ENCODE data around the gene TEX44.
"Not testable (repeated sequence)": the region's sequence is repeated elsewhere in the genome, so short reads cannot be mapped to it uniquely, and the experiment has no call there.

Gene TEX44

DNA sequence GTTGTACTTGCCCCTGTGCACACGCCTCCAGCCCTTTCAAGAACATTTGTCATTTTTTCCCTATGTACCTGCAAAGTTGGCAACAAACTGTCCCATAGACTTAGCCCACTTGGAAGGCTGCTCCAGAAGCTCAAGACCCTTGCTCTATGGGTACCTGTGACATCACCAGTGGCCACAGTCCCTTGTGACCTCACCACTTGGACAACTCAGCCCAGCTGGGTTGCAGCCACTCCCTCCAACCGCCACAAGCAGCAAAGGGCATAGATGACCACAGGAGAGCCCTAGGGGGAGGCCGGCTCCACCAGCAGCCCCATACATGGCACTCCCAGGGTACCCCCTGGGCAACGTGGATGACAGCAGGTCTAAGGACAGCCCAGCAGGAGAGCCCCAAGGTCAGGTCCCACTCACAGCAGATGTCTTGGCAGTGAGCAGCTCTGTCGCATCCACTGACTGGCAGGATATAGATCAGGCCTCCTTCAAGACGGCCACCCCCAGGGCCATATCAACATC is at the start of gene TEX44:
TSS of gene TEX44 (plus strand) at position 229 of the 510 bp plus-strand sequence. CDS start at position 317, 88 bp downstream.
- DNase-seq: no peak

DNA sequence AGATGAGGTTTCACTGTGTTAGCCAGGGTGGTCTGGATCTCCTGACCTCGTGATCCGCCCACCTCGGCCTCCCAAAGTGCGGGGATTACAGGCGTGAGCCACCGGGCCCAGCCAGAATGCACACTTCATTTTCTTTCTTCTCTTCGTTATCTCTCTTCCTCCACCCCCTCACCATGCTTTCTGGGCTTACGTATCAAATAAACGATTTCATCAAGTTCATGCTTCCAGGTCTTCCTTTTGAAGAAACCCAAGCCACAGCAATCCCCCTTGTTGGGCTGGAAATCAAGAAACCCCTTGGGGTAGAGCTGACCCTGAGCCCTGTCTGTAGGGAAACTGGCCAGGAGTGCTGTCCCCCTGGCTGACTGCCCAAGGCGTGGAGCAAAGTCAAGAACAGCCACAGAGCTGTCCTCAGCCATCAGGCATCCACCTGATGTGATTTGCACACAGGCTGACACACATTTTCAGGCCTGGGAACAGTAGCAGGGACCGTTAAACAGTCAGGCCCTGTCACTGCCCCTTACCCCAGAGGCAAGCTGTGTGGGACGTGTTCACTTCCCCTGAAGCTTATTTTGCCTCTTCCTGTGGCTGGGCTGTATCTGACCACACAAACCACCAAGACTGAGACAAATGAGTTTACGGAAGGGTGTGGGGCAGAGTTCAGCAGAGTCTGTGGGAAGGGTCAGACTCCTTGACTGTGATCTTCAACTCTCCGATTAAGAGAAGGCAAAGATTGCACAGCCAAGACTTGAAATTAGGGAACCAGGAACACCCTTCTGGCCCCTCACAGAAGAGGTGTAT is 47.4 kb upstream of the TEX44 start:
- DNase-seq: peak; percentile 74

GRCh38 chr2:231546014-231546715 is 46.5 kb upstream of the TEX44 start:
- no peak for DNase-seq

DNA sequence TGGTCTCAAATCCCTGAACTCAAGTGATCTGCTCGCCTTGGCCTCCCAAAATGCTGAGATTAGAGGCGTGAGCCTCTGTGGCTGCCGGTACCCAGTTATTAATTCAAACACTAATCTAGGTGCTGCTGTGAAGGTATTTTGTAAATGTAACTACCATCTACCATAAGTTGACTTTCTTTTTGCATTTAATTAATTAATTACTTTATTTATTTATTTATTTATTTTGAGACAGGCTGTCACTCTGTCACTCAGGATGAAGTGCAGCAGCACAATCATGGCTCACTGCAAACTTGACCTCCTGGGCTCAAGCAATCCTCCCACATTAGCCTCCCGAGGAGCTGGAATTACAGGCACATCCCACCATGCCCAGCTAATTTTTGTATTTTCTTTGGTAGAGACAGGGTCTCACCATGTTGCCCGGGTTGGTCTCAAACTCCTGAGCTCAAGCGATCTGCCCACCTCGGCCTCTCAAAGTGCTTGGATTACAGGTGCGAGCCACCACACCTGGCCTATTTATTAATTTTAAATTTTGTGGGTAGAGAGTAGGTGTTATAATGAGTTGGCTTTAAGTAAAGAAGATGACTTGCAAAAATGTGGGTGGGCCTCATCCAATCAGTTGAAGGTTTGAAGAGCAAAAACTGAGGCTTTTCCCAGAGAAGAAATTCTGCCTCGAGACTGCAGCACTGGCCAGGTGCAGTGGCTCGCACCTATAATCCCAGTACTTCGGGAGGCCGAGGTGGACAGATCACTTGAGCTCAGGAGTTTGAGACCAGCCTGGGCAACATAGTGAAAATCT is 45.2 kb upstream of the TEX44 start:
- no peak for DNase-seq

DNA sequence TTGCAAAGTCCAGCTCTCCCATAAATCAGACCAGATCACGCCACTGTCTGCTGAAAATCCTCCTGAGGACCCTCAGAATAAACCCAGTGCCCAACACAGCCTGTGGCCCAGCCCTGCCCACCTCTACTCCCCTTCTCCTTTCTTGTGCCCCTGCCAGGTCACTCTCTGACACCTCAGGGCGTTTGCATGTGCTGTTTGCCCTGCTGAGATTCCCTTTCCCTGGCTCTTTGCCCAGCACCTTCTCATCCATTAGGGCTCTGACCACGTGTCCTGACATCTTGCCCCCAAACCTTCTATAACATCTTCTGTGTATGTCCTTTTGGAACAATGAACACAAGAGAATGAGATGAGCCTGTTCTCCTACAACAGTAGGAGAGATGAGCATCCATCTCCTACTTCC is 43.9 kb upstream of the TEX44 start:
- no peak for DNase-seq

GRCh38 chr2:231549446-231550239 is 43.0 kb upstream of the TEX44 start:
- DNase-seq: no peak

- no peak for DNase-seq
Observed at GRCh38 chr2:231552752-231553151, 39.9 kb upstream of the TEX44 start.

DNA sequence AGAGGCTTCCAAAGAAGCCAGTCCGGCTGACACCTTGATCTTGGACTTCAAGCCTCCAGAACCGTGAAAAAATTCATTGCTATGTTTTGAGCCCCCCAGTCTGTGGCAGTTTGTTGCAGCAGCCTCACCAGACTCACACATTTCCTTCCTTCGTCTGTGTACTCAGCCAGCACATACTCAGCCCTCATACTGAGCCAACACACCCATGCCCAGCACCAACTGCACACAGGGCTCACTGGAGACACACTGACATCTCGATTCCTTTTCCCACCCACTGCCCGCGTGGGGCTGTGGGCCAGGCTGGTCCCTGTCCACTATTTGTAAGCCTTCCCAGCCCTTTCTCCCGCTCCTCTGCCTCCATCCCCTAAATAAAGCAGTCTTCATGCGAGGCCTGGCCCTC is 38.3 kb upstream of the TEX44 start:
- no peak for DNase-seq

DNA sequence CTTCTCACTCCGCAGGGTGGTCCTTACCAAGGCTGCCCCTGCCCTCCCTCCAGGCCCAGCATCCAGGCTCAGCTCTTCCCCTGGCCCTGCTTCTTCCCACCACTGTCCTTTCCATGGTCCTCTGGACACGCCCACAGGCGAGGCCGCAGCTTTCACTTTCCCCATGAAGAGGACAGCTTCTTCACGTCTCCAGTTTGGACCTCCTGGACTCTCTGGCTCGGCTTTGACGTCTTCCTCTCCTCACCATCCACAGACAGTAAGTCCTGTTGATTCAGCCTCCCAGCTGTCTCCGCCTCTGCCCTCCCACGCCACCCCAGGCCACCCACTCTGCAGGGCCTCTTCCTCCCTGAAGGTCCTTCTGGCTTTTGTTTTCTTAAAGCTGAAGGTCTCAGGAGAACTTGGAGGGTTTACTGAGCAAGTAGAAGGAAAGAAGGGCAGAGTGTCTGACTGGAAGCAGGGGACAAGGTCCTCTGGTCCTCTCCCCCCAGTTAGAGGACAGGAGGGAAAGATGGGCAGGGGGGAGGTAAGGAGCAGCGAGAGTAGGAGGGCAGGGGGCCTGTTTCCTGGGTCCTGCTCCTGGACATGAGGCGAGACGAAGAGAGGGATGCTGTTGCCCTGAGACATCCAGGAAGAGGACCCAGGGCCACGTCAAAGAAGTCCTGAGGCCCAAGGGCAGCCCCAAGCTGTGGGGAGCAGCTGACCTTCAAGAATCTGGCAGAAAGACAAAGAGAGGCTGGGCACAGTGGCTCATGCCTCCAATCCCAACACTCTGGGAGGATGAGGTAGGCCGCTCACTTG is 37.7 kb upstream of the TEX44 start:
- DNase-seq: no peak

DNA sequence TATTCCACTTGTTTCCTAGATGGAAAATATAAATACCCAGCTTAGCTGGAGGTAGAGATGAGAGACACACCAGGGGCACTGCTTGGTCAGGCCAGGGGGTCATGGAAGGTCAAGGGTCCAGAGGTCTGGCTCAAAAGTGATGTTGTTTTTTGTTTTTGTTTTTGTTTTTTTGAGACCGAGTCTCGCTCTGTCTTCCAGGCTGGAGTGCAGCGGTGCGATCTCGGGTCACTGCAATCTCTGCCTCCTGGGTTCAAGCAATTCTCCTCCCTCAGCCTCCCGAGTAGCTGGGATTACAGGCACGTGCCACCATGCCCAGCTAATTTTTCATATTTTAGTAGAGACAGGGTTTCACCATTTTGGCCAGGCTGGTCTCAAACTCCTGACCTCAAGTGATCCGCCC is 36.2 kb upstream of the TEX44 start:
- DNase-seq: not testable (repeated sequence)

DNA sequence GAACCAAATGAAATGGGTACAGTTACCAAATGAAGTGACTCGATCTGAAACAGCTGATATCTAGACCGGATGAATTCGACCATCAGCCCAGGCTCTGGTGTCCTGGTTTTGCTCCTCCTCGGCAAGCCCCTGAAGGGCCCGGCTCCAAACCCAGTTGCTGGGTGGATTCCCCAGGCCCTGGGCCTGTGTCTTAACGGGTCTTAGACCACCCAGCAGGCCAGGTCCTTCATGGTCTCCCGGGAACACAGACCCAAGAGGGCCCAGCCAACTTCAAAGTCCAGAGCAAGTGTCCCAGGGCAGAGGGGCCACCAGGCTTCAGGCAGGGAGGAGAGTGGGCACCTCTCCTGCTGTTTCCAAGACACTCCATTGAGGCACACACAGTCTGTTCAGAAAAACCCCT is 35.7 kb upstream of the TEX44 start:
- no peak for DNase-seq

GRCh38 chr2:231557571-231558217 is 35.0 kb upstream of the TEX44 start:
- DNase-seq: peak; percentile 62

- DNase-seq: peak; percentile 67
Observed at GRCh38 chr2:231563378-231563961, 29.2 kb upstream of the TEX44 start.

- DNase-seq: no peak
Observed at GRCh38 chr2:231565887-231566594, 26.6 kb upstream of the TEX44 start.

- no peak for DNase-seq
Observed at GRCh38 chr2:231567159-231567558, 25.5 kb upstream of the TEX44 start.

DNA sequence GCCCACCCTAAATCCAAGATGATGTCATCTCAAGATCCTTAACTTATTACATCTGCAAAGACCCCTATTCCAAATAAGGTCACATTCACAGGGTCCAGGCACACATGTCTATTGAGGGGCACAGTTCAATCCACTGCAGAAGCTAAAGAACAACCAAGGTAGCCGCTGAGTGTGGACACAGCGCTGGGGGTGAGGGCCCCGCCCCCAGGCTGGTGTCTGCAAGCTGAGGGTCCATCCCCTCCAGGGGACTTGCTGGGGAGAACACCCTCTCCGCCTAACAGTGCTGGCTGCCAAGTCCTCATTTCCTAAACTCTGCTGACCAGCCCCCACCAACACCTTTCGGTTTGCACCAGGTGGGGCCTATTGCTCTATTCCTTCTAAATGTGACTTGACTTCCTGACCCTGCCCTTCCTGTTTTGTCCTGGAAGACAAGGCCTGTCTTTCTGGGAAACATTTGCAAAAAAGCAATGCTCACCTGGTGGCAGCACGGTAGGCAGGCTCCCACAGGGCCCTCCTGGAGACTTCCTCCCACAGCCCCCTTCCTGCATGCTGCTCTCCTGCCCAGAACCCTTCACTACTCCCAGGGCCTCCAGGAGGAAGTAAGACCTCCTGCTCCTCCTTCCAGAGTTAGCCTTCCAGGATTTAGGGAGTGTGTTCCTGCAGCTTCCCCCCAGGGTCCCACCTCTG is 24.4 kb upstream of the TEX44 start:
- DNase-seq: no peak

DNA sequence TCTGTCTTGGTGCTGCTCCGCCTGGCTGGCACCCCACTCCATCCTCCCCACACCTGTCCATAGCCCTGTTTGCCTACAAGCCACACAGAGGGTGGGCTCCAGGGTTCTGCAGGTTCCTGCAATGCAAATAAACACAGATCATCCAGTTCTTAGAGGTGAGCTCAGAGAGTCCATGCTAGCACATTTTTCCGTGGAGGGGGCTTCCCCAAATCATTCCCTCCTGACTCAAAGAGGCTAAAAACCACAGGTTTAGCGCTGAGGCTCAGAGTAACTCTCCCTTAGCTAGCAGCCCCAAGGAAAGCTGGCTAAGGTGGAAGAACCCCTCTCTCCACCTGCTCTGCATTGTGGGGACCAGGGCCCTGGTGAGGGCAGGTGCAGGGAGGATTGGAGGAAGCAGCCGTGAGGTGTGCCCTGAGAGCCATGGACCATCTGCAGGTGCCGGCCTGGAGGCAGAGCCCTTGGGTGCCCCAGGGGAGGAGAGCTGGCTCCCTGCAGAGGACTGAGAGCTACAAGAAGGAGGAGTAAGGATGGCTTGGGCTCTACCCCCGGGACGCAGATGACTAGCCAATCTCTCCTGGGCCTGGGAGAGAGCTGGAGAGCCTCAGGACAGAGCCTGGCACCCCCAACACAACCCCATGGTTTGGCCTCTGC is 23.8 kb upstream of the TEX44 start:
- peak; percentile 38 for DNase-seq

DNA sequence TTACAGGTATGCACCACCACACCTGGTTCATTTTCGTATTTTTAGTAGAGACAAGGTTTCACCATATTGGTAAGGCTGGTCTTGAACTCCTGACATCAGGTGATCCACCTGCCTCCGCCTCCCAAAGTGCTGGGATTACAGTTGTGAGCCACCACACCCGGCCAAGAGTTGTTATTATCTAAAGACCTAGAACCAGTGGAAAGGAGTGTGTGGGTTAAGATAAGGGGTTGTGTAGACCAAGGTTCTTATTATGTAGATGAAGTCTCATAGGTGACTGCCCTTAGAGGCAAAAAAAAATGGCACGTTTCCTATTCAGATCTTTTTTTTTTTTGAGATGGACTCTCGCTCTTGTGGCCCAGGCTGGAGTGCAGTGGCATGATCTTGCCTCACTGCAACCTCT is 21.7 kb upstream of the TEX44 start:
- DNase-seq: not testable (repeated sequence)

DNA sequence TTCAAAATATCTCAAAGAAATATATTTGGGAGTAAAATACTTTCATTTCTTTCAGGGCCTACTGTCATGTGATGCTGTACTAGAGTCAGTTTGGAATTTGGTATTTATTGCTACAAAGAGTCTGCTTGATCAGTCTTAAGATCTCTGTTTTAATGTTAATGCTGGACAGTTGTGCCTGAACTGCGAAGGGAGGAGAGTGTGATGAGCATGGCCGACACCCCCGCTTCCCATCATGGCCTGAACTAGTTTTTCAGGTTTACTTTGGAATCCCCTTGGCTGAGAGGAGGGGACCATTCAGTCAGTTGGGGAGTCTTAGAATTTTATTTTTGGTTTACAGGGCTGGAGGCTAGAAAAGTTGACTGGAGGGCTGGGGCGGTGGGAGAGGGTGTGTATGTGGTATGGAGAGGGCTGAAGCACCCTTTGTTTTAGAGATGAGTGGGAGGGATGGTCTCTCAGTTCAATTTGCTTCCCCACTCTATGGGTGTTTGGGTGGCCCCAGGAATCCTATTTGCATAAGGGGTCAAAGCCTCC is 20.9 kb upstream of the TEX44 start:
- no peak for DNase-seq

All from activated CD4-positive, alpha-beta T cell treated with anti-CD3 and anti-CD28 coated beads for 48 hours (primary cell).